ENCODE data around the gene AKAP13.

GRCh38 chr15:85771781-85772445 is 391.5 kb downstream of the AKAP13 start:
- no peak for TF ChIP-seq POLR2A (IDR thresholded peaks at IDR 0.05)
- TF ChIP-seq CTCF (IDR thresholded peaks at IDR 0.05), result no peak

Measured in esophagus squamous epithelium (tissue), 4 donors.